PC-3 (cell line): ENCODE results near the gene NKD2. TPM values are rescaled to one million over a fixed set of nuclear protein-coding genes. Genes with fewer than 3 reads are reported as not detected.

Experiments used
- ATAC-seq: fragments of 200-7000 bp; cut with Tn5 transposase; 2 replicates; pipeline ENCODE4 v1.9.1; 2020; ENCODE audit warnings: mild to moderate bottlenecking, moderate library complexity
- BruUV-seq: library from RNA; stranded (reverse); fragments of 400-500 nt; replicated peaks from 2 replicates; lab custom pipeline; 2021; lab: Mats Ljungman, UMichigan
- CTCF ChIA-PET: fragments of 300-600 bp; sonication (Branson Sonifier 250); formaldehyde crosslinking; loops from one replicate; lab custom pipeline; 2022; ENCODE audit warnings: antibody characterized with exemption; lab: Charles Lee
- POLR2A ChIA-PET: fragments of 300-600 bp; sonication (Branson Sonifier 250); formaldehyde crosslinking; loops from one replicate; lab custom pipeline; 2022; ENCODE audit warnings: antibody characterized with exemption; ENCODE audit not compliant: unreplicated experiment; lab: Charles Lee
- DNase-seq: peaks from one replicate; pipeline ENCODE4 v3.0.0-alpha.2; 2015
- H2AFZ ChIP-seq: fragments of 300-600 bp; sonication (generic); 2 replicates; pipeline ENCODE4 v1.6.0; 2016; ENCODE audit warnings: antibody characterized with exemption, low read length
- H3F3A ChIP-seq: fragments of 300-600 bp; sonication (generic); one replicate; pipeline ENCODE4 v1.6.0; 2017; ENCODE audit warnings: antibody characterized with exemption, low read length, control low read depth, mild to moderate bottlenecking; ENCODE audit not compliant: unreplicated experiment
- H3K27ac ChIP-seq: fragments of 300-600 bp; sonication (generic); 2 replicates; pipeline ENCODE4 v1.5.1; 2016; ENCODE audit warnings: mild to moderate bottlenecking, low read length
- H3K27me3 ChIP-seq: fragments of 300-600 bp; sonication (generic); 2 replicates; pipeline ENCODE4 v1.6.1; 2016; ENCODE audit warnings: low read length, mixed read lengths
- H3K36me3 ChIP-seq: fragments of 300-600 bp; sonication (generic); 2 replicates; pipeline ENCODE4 v1.6.1; 2016; ENCODE audit warnings: low read depth, mixed run types, low read length, mixed read lengths
- H3K4me1 ChIP-seq: fragments of 300-600 bp; sonication (generic); 2 replicates; pipeline ENCODE4 v1.5.1; 2016; ENCODE audit warnings: low read length; ENCODE audit not compliant: insufficient read depth
- H3K4me2 ChIP-seq: fragments of 300-600 bp; sonication (generic); 2 replicates; pipeline ENCODE4 v1.6.0; 2016; ENCODE audit warnings: low read length
- H3K4me3 ChIP-seq: fragments of 300-600 bp; sonication (generic); 2 replicates; pipeline ENCODE4 v1.5.1; 2016; ENCODE audit warnings: mild to moderate bottlenecking, low read length, mixed read lengths
- H3K79me2 ChIP-seq: fragments of 300-600 bp; sonication (generic); 2 replicates; pipeline ENCODE4 v1.6.1; 2017; ENCODE audit warnings: low read length, mixed read lengths
- H3K9ac ChIP-seq: fragments of 300-600 bp; sonication (generic); 2 replicates; pipeline ENCODE4 v1.6.0; 2016; ENCODE audit warnings: mild to moderate bottlenecking, low read length
- H3K9me2 ChIP-seq: fragments of 300-600 bp; sonication (generic); replicated peaks from 2 replicates; pipeline ENCODE4 v1.6.1; 2016; ENCODE audit warnings: mixed run types, low read length, mixed read lengths
- H3K9me3 ChIP-seq: fragments of 300-600 bp; sonication (generic); 2 replicates; pipeline ENCODE4 v1.6.1; 2016; ENCODE audit warnings: low read length, mixed read lengths
- H4K20me1 ChIP-seq: fragments of 300-600 bp; sonication (generic); 2 replicates; pipeline ENCODE4 v1.6.1; 2016; ENCODE audit warnings: low read length, mixed read lengths
- CTCF ChIP-seq: fragments of 300-600 bp; sonication (generic); conservative IDR thresholded peaks from 2 replicates; pipeline ENCODE4 v1.5.1; 2017; ENCODE audit warnings: antibody characterized with exemption, low read depth, mild to moderate bottlenecking, low read length
- EZH2 ChIP-seq: fragments of 300-600 bp; sonication (generic); IDR thresholded peaks from one replicate; pipeline ENCODE4 v1.6.1; 2017; ENCODE audit warnings: antibody characterized with exemption, mild to moderate bottlenecking, low read length; ENCODE audit not compliant: unreplicated experiment
- EZH2phosphoT487 ChIP-seq: fragments of 300-600 bp; sonication (generic); IDR thresholded peaks from 2 replicates; pipeline ENCODE4 v1.6.1; 2018; ENCODE audit warnings: mild to moderate bottlenecking, antibody characterized with exemption, low read length, borderline replicate concordance
- intact Hi-C: fragments of 100-400 bp; cut with micrococcal nuclease; formaldehyde crosslinking; loops from 2 replicates; pipeline ENCODE4 v1.9.0; 2023
- total RNA-seq: library from RNA; depleted of rRNA; stranded (reverse); fragments of >200 nt; gene quantifications from 2 replicates; pipeline ENCODE4 v1.2.3, GENCODE V29; 2014

NKD2 gene
- total RNA-seq, 1 experiment from 2014 or later = 1.6 TPM

GRCh38 chr5:1056611-1057484, 48.2 kb downstream of the NKD2 start:
- intact Hi-C loops = no loop called here
- Histone ChIP-seq H3K4me3 (no peak overlapping the region), H3K9ac (no peak overlapping the region), H3K27me3 (no peaks in the 10 kb centered on the region), H3K9me3 (no peaks in the 10 kb centered on the region), H3K9me2 (no peaks in the 10 kb centered on the region), H3K27ac (no peak overlapping the region), H3K4me2 (no peak overlapping the region), H2AFZ (no peak overlapping the region), H3K4me1 (no peaks in the 10 kb centered on the region), H3F3A (no peaks in the 10 kb centered on the region), H3K79me2 (no peaks in the 10 kb centered on the region), H3K36me3 (peaks cover 15% of the 10 kb centered on the region; the same call in 1 of the 2 replicates), H4K20me1 (no peaks in the 10 kb centered on the region)
- no TSS peak for BruUV-seq
- ATAC-seq (no peak), DNase-seq (no peak)
- ChIA-PET POLR2A (no interaction called here), CTCF (no interaction called here)
- TF ChIP-seq EZH2phosphoT487 (no peak), EZH2 (no peak), CTCF (no peak)

GRCh38 chr5:1057485-1058082, 49.0 kb downstream of the NKD2 start:
- Histone ChIP-seq H3K27me3 (no peaks in the 10 kb centered on the region), H3K9me3 (no peaks in the 10 kb centered on the region), H3K9ac (no peak overlapping the region), H2AFZ (no peak overlapping the region), H3K36me3 (peaks cover 15% of the 10 kb centered on the region; the same call in 1 of the 2 replicates), H3K79me2 (no peaks in the 10 kb centered on the region), H4K20me1 (no peaks in the 10 kb centered on the region), H3K4me1 (no peaks in the 10 kb centered on the region), H3K27ac (no peak overlapping the region), H3K4me3 (no peak overlapping the region), H3K9me2 (no peaks in the 10 kb centered on the region), H3F3A (no peaks in the 10 kb centered on the region), H3K4me2 (no peak overlapping the region)
- POLR2A ChIA-PET = no interaction called here
- CTCF ChIA-PET = no interaction called here
- intact Hi-C loops = no loop called here
- TF ChIP-seq EZH2phosphoT487 (no peak), EZH2 (no peak), CTCF (no peak)
- ATAC-seq (no peak), DNase-seq (no peak)
- BruUV-seq = no TSS peak
